NCI-H2107 (cell line): ENCODE results near the gene CACNA1C.
"Not testable (repeated sequence)": the region's sequence is repeated elsewhere in the genome, so short reads cannot be mapped to it uniquely, and the experiment has no call there.

Source experiments
- DNase-seq: peaks from one replicate; lab custom pipeline; 2025; lab: John Stamatoyannopoulos, UW

CACNA1C gene

DNA sequence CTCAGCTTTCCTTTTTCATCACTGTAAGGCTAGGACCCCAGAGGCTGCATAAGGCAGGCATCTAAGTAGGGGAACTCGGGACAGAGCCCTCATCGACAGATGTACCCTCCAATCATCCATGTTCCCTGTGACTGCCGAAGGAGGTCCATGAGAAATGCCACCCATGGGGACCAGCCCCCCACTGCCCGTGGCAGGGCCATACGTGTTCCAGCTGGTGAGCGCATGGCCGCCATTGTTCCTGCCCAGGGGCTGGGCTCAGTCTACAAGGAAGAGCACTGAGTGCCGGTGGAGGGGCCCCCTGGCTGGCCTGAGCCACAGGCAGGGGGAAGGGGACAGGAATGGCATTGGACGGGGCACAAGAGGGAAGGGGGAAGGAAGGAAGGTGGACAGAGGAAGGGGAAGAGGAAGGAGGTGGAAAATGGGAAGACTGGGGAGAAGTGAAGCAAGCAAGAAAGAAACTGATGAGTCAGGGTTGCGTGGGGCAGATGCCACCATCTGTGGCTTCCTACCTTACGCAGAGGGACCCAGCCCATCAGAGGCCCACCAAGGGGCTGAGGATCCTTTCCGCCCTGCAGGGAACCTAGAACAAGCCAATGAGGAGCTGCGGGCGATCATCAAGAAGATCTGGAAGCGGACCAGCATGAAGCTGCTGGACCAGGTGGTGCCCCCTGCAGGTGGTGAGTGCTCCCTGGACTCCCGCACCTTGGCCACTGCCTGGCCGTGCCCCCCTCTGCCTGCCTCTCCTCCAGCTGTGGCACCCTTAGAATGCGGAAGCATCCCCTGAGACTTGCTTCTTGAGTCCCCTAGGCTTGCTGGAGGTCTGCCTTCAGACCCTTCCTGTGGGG lies 621.4 kb downstream of the CACNA1C start:
- DNase-seq, result no peak

DNA sequence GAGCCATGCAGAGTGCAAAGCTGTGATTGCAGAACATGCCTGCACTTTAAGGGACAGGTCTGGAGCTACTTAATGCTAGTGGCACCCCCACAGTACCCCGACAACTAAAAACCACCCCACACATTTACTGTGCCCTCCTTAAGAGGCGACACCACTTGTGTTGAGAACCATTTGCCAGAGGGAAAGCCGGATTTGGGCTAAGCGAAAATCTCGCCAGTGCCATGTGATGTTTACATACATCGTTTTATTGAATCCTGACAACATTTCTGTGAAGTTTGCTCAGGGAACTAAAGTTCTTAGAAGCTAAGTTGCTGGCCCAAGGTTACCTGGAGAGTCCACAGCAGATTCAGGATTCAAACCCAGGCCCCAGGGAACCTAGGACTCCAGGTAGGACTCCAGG lies 623.0 kb downstream of the CACNA1C start:
- DNase-seq, result no peak

DNA sequence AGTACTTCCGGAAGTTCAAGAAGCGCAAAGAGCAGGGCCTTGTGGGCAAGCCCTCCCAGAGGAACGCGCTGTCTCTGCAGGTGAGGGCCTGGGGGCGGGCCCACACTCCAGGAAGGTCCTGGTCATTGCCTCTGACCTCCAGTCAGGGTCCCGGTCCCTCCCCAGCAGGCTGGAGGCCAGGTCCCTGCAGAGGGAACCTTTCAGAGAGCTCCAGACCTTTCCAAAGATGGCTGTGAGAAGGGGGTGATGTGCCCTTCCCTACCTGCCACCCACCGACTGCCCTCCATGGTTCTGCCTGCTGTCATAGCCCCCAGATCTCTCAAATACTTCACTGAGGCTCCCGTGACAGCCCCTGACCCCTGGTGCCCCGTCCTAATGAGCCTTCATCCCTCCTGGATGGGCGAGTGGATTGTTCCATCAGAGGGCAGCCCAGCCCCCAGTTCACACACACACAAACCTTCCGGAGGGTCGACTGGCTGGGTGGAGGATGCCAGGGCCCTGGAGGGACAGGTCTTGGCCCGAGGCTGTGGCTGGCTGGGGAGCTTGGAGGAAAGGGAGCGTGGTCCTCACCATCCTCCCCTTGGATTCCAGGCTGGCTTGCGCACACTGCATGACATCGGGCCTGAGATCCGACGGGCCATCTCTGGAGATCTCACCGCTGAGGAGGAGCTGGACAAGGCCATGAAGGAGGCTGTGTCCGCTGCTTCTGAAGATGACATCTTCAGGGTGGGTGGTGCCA lies 624.5 kb downstream of the CACNA1C start:
- no peak for DNase-seq

DNA sequence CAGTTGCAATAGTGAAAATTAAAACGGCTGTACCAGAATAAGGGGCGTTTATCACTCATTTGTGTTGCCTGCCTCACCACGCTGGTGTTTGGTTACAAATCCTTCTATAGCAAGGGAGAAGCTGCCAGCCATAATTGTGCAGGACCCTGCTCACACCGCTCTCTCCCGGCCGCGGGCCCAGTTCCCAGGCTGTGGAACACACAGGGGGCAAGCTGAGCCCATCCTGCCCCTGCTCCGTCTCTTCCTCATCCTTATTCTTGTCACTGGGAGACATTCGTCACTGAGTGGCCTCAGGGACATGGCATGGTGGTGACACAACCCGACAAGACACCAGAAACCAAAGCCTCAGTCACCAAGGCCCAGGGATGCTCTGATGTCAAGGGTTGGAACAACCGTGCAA lies 625.6 kb downstream of the CACNA1C start:
- no peak for DNase-seq

DNA sequence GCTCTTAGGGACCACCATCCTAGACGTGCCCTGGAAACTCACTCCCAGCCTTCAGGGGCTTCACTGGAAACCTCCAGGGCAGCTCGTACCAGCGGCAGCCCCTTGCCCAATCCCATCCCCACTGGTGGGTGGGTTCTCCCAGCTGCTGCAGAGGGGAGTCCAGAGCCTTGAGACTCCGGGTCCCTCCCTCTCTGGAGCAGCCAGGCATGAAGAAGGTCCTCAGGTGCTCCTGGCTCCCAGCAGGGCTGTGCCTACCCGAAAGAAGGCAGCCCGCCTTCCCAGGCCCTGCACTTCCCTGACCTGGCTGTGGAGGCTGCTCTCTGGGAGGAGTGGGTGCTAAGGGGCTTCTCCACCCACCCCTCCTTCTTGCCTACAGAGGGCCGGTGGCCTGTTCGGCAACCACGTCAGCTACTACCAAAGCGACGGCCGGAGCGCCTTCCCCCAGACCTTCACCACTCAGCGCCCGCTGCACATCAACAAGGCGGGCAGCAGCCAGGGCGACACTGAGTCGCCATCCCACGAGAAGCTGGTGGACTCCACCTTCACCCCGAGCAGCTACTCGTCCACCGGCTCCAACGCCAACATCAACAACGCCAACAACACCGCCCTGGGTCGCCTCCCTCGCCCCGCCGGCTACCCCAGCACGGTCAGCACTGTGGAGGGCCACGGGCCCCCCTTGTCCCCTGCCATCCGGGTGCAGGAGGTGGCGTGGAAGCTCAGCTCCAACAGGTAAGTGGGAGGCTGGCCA lies 626.5 kb downstream of the CACNA1C start:
- DNase-seq, result no peak

DNA sequence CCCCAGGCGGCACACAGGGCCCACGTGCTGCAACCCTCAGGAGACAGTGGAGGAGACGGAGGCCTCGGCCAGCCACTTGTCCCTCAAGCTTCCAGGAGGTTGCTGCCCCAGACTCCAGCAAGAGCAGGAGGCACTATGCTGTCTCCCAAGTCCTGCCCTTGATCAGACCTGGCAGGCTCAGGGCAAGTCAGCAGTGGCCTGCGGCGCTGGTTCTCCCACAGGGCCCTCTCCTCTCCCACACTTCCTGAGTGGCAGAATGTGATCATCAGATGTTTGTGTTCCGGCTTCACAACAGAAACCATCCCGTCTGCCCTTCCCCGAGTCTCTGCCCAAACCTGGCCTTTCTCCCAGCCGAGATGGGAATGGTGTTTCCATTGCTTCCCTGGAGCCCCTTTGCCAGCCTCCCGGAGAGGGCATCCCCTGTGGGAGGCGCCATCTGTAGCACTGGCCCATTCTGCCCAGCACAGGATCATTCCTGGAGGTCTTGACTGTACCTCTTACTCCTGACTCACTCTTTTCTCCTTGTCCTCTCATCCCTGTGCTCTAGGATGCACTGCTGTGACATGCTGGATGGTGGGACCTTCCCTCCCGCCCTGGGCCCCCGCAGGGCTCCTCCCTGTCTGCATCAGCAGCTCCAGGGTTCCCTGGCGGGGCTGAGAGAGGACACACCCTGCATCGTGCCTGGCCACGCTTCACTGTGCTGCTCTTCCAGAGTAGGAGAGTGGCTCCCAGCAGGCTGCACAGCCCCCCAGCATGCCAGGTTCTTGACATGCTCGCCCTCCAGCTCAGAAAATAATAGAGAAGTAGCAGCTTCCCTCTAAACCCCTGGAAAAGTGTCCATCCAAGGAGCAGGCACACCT lies 627.3 kb downstream of the CACNA1C start:
- DNase-seq, result no peak

DNA sequence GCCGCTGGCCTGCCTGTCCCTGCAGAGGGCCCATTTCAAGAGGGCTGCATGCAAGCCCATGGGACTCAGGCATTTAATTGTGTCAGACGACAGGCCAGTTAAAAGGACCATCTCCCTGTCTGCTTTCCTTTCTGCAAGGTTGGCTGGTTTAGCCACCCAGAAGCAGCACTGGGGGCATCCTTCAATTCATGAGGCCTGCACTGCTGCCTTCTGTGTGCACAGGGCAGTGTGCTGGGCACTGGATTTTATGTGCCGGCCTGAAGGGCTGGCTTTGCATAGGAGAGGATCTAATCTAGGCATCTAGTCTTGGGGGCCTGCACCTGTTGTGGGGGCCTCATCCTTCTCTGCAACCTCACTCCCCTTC lies 627.9 kb downstream of the CACNA1C start:
- DNase-seq, result no peak

DNA sequence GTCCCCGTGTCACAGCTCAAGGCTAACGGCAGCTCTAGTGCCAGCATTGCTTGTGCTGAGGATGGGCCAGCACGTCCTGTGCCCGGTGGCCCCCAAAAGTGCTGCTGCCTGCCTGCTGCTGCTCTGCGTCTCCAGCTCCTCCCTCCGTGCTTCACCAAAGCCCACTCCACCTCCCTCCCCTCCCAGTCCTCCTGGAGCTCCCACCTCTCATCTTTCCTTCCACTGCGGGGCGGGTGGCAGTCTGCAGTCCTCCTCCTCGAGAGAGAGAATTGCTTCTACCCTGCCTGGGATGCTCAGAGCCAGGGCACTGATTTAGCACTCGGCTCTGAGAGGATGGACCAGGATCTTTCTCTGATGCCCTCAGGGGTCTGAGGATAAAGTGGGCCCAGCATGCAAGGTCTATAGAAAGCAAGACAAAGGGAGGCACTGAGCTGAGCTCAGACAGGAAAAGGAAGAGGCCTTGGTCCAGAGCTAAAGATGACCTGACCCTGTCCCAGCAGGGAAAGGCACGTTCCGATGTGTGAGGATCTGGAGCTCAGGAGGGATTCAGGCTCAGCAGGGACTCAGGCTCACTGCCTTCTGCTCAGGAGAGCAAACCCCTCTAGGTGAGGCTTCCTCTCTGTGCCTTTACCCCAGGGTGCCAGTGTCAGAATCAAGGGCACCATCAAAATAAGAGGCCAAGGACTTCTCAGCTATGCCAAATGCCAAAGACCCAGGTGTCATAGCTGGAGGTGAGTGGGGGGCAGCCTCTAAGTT lies 628.8 kb downstream of the CACNA1C start:
- no peak for DNase-seq

DNA sequence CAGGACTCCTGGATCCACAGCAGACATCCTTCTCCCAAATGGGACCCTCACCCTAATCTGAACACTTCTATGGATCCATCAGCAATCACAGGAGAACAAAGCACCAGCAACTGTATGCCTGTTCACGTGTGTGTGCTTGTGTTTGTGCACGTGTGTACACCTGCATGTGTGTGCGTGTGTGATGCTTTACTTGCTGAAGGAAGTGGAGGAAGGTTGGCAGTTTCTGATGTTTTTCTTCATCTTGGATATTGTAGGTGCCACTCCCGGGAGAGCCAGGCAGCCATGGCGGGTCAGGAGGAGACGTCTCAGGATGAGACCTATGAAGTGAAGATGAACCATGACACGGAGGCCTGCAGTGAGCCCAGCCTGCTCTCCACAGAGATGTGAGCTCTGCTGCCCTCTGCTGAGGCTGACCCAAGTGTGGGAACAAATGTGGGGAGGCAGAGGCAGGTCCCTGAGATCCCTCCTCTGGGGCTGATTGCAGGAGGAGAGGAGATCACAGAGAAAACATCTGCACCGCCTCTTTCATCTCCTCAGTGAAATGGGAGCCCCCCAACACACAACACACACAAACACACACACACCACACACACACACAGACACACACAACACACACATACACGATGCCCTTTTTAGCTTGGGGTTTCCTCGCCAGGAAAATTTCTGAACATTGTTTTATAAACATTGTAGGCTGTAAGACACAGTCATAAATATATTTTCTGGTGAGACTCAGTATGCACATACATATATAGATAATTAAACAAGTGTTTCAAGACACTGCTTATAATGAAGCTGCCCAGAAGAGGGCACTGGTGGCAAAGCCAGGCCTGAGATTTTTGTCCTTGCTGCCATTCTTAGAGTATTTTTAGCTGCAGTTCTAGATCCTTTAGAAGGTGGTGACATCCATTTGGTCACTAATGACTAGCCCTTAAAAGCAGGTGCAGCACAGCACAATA lies 629.8 kb downstream of the CACNA1C start:
- DNase-seq, result no peak

DNA sequence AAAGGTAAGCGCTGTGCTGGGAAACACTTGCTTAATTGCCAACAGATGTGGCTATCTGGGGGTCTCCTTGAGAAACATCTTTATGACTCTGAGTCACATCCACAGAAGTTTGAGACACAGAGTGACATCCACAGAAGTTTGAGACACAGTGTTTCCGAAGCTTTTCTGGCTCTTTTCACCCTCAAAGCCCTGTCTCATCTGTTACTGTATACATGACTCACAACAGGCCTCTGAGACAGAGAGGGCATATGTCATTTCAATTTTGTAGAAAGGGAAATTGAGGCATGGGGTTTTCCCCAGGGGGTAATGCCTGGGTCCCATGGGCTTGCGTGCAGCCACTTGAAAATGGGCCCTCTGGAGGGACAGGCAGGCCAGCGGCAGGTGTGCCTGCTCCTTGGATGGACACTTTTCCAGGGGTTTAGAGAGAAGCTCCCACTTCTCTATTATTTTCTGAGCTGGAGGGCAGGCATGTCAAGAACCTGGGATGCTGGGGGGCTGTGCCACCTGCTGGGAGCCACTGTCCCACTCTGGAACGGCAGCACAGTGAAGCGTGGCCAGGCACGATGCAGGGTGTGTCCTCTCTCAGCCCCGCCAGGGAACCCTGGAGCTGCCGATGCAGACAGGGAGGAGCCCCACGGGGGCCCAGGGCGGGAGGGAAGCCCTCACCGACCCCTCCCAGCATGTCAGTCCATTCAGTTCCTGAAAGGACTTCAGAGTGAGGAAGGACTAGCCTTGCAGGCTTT lies 630.7 kb downstream of the CACNA1C start:
- no peak for DNase-seq

DNA sequence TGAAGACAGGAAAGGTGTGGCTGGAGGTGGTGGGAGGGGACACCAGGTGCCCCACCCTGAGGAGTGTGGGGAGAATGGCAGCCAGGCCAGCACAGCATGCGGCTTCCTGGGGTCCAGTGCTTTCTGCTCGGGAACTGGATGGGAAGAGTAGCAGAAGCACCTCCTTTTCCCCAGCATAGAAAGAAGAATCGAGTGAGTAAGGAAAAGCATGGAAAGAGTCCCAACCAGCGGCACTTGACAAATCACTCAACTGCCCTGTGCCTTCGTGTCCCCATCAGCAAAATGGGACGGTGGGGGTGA lies 631.2 kb downstream of the CACNA1C start:
- not testable (repeated sequence) for DNase-seq

DNA sequence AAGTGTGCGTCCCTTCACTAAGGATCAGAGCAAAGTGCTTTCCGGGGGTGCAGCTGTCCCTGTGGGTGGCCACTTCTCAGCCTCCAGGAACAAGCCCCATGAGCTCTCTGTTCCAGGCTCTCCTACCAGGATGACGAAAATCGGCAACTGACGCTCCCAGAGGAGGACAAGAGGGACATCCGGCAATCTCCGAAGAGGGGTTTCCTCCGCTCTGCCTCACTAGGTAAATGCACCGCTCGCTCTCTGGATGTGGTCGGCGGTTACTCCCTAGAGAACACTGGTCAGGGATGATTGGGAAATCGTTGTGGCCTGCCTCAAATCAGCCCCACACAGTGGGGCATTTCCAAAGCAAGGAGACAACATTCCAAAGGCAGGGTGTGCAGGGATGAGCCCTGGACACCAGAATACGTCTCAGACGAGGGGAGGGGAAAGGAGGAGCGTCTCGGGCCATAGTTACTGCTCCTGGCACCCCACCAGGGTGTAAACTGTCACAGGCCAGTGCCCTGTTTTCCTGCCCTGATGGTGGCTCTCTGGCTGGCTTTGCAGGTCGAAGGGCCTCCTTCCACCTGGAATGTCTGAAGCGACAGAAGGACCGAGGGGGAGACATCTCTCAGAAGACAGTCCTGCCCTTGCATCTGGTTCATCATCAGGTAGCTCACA lies 633.0 kb downstream of the CACNA1C start:
- not testable (repeated sequence) for DNase-seq

DNA sequence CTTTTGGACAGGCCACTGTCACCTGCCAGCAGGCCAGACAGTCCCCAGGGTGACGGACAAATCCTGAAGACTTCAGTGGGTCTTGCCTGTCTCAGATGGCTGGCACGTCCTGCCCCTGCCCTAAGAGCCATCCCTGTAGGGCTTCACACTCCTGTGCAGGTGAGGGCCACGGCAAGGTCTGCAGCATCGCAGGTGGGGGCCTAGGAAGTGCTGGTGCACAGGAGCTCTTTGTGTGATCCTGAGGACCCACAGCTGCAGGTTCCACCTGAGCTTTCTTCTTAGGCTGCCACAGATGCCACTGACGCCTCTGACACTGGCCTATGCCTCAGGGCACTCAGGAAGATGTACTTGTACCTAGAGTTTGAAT lies 633.5 kb downstream of the CACNA1C start:
- no peak for DNase-seq

DNA sequence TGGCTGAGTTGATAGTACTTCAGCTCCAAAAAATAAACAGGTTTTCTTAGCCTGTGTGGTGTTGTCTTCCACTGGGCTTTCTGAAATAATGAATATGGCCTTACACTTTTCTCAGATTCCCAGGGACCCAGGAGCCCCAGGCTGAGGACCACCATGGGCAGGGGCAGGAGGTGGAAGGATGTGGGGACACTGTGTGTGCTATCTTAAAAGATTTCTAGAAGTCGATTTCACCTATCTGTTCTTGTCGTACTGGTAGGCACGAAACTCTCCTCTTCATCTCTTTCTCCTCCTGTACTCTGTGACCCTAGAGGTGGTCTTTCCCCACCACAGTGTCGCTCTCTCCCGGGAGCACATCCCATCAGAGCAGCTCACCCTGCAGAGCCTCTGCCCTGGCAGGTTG lies 634.3 kb downstream of the CACNA1C start:
- no peak for DNase-seq

DNA sequence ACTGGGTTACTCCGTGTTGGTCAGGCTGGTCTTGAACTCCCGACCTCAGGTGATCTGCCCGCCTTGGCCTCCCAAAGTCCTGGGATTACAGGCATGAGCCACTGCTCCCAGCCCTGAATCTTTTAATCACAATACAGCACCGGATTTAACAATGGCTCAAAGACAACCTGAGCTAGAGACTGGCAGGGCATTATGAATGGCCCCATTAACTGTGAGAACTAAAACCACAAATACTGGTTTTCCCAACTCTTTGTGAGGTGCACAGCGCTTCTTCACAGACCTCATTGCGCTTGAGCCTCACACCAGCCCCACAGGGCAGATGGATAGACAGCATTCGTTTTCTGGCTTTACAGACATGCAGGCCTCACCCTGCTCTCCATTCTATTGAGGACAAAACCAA lies 634.9 kb downstream of the CACNA1C start:
- no peak for DNase-seq

DNA sequence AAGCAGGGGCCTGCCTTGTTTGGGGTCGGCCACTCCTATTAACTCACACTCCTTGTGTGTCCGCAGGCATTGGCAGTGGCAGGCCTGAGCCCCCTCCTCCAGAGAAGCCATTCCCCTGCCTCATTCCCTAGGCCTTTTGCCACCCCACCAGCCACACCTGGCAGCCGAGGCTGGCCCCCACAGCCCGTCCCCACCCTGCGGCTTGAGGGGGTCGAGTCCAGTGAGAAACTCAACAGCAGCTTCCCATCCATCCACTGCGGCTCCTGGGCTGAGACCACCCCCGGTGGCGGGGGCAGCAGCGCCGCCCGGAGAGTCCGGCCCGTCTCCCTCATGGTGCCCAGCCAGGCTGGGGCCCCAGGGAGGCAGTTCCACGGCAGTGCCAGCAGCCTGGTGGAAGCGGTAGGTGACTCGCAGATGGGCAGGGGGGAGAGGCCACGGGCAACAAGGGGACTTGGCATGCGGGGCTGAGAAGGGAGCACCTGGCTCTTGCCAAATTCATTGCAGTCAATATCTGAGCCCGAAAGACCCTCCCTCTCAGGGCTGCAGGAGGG lies 635.7 kb downstream of the CACNA1C start:
- DNase-seq, result no peak

DNA sequence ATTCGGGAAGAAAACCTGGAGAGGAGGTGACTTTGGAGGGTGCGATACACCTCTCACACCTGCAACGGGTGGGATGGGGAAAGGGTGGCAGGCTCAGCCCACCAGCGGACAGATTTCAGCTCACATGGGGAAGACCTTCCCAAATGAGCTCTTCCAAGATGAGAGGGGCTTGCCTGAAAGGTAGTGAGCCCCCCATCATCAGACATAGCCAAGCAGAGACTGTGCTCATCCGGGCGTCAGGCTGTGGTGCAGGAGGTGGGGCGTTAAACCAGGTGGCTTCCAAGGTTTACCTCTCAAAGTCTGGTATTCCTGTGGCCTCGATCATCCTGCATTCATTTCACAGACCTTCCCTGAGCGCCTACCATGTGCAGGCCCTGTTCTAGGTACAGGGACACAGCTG lies 636.6 kb downstream of the CACNA1C start:
- no peak for DNase-seq

DNA sequence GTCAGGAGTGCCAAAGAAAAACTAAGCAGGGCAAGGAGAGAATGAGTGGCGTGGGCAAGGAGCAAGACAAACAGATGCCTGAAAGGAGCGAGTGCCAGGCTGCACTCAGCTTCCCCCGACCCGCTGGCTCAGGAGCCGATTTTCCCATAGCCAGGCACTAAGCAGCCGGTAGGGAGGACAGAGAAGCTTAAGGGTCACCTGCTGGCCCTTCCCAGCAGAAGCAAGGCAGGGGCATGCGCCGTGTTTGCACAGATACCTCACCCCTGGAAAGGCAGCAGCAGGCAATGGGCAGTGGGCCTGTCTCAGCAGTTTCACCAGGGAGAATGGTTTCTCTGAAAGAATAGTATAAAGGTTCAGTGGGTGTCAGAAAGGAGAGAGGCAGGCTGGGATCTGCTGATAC lies 637.1 kb downstream of the CACNA1C start:
- DNase-seq, result no peak
